ENCODE measurements around the gene PER2. TPM values are rescaled to one million over a fixed set of nuclear protein-coding genes. Genes with fewer than 3 reads are reported as not detected.

Gene PER2
- total and polyA plus RNA-seq, 2 of the 4 experiments (the other 2 are of a cell fraction), result 1.7 to 3.2 TPM

GRCh38 chr2:238288650-238289573, 502 bp upstream of the PER2 start (continued):
- TF ChIP-seq RCOR1 (IDR thresholded peaks at IDR 0.05; ENCODE audit: insufficient replicate concordance, low read length) (no peak), SMC3 (IDR thresholded peaks at IDR 0.05; ENCODE audit: low read depth, low read length) (no peak), POLR2A (IDR thresholded peaks at IDR 0.05; ENCODE audit: low read depth, low read length) (peak; percentile 76)

Measured in IMR-90 (cell line).